GM18499 (cell line): ENCODE results near the gene ZNF862.
"Not testable (repeated sequence)": the region's sequence is repeated elsewhere in the genome, so short reads cannot be mapped to it uniquely, and the experiment has no call there.

Experiments used
- ATAC-seq: cut with Tn5 transposase; IDR thresholded peaks from one replicate; pipeline ENCODE4 v1.9.1; 2021; ENCODE audit warnings: moderate number of reproducible peaks; ENCODE audit not compliant: insufficient read depth, unreplicated experiment

ZNF862 gene

DNA sequence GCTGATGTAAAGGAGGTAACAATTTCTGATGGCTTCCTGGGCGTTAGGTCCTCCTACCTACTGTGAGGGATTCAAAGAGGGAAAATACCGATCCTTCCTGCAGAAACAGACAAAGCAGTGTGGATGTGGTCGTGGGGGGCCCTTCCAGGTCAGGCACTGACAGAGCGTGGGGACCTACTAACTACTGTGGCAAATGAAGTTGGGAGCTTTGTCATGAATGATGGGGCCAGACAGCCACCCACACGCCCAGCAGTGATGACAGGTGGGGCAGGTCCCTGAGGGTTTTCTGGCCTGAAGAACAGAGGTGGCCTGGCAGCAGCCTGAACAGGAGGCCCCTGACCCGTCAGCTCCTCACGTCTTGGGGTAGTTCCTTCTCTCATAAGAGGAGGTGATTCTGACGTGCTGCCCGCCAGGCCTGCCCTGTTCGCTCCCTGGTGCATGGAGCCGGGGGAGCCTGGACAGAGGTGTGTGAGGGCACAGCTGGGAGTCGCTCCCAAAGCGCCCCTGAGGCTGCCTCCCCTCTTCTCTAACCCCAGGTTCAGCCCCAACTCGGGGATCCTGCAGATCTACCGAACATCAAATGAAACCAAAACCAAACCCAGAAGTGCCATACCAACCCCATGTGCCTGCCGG, 39.8 kb downstream of the ZNF862 start:
- ATAC-seq = no peak

DNA sequence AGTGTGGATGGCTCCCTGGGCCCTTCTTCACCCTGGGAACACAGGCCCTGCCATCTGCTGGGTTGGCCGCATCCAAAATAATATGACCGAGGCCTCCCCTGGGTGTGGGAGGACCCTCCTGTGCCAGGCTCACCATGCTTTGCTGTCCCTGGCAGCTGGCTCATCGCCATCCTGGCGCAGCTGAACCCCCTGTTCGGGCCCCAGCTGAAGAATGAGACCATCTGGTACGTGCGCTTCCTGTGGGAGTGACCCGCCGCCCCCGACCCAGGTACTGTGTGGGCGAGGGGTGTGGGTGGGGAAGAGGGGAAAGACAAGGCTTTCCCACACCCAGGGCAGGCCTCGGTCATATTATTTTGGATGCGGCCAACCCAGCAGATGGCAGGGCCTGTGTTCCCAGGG, 40.3 kb downstream of the ZNF862 start:
- no peak for ATAC-seq

DNA sequence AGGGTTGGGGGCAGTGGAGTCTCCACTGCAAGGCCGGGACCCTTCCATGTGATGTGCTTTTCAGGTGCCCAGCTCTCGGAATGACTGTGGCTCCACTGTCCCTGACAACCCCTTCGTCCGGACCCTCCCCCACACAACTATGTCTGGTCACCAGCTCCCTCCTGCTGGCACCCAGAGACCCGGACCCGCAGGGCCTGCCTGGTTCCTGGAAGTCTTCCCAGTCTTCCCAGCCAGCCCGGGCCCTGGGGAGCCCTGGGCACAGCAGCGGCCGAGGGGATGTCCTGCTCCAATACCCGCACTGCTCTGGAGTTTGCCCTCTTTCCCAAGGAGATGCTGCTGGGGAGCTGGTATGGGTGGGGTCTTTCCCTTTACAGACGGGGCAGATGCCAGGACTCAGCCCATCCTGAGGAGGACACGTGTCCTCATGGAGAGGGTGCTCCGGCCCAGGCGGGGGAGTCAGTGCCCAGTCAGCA, 41.1 kb downstream of the ZNF862 start:
- ATAC-seq = no peak

DNA sequence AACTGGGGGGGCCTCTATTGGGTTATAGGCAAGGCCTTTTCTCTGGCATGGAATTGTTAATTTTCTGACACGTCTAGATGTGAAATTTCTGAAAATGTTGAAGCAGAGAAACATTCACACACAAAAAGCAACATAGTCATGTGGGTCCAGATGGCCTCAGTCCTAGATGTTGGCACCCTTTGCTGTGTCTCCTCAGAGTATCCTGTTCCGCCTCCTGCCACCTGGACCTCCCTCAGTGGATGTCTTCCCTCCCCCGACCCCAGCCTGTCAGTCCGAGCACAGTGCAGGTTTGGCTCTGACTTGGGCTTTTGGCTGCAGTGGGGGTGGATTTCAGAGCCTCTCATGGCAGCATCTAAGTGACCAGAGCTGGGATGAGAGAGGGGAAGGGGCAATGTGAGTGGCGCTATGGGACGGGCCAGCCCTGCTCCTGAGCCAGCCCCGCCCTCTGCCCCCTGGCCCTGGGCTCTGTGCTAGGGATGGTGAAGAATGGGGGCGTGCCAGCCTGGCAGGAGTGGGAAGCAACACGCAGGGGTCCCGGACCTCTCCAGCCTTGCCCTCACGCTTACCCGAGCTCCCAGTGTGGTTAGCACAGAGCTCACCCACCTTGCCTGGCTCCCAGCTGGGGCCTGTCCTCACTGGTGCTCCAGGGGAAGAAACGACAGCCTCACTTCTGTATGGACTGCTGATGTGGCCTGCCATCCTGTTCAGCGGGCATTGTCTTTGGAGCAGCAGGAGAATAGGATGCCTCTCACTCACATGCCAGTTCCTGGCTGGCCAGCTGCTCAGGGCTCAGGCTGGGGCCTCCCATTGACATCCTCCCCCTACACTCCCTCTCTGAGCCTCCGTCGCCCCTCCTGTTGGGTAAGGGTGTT, 41.8 kb downstream of the ZNF862 start:
- no peak for ATAC-seq

DNA sequence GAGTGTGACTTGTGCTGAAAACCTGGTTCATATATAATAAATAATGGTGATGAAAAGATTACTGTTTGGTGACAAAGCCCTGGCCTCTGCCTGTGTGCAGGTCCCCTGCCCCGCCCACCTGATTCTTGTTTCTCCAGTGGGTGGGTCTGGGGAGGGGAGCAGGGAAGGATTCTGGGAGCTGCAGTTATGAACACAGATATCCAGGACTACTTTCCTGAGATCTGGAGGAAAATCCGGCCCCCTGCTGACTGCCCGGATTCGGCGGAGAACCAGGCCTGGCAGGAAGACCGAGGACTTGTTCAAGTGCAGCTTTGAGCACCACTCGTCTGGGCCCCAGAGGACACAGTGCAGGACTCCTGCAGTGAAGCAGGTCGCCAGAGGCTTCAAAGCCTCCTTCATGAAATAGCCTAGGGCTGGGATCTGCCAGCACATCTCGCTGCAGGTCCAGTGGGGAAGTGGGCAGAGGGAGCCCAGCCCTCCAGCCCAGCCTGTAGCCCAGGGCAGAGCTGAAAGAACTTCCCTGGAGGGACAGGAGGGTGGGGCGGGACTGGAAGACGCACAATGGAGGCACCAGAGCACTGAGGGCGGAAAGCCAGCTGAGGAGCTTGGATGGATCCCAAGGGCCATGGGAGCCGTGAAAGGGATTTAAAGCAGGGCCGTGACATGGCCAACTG, 42.6 kb downstream of the ZNF862 start:
- ATAC-seq = no peak

DNA sequence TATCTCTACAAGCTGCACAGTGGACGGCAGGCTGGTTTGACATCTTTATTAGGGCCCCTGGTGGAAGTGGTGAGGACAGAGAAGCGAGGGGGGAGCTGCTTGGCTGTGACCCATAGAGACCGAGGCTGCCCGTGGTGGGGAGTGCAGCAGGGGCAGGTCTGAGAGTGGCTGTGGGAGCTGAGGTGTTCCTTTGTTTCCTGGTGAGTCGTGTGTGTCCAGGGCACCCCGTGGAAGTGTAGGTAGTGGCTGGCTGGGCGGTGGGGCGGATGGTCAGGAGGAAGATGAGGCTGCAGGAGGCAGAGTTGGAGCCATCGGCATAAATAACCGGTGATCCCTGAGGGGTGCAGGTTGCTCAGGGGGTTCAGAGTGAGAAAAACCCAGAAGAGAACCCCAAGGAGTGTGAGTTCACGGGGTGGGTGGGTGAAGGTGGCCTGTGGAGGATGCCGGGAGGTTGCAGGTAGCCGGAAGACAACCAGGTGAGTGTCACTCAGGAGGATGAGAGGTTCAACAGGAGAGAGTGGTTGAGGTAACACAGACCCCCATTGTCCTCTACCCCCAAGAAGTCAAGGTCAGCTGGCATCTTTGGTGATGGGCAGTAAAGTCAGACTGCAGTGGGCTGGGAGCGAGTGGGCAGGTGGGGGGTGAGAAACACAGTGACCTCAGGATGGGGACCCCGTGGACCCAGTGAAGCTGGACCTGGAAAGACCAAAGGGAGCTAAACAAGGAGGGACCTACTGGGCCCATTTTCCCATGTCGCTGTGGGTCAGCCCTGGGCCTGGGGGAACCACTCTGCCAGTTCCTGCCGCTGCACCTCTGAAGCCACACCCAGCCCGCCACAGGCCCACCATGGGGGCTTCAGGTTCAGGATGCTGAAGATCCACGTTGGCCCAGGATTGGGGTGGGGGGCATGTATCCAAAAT, 43.4 kb downstream of the ZNF862 start:
- ATAC-seq = no peak

DNA sequence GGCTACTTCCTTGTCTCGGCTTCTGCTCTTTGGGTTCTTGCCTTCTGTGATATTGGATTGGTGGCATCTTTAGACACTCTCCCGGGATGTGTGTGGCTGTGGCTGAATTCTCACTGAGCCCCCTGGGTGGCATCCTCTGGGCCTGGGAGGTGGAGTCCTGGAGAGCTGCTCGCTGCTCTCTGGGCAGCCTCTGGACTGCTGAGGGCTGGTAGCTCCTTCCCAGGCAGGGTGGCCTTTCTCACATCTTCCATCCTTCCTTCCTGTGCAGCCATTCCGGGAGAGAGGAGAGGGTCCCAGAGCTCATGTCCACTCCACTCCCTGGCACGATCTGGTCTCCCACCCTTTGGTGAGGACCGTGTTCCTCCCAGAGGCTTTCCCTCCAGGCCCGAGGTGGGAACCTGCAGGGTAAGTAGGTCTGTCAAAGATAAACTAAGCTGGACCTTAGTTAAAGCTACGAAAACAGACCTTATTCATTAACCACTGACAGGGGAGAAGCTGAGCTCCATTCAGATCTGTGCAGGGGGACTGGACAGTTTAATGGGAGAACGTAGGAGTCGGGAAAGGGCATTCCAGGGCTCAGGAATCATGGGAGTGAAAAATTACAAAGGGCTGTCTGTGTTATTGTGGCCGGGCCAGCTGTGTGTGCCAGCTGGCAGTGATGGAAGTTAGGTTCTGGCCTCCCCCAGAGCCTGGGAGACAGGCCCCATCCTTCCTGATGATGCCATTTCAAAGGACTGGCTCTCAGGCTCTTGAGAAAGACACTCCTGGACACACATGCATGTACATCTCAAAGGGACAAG, 44.3 kb downstream of the ZNF862 start:
- no peak for ATAC-seq

DNA sequence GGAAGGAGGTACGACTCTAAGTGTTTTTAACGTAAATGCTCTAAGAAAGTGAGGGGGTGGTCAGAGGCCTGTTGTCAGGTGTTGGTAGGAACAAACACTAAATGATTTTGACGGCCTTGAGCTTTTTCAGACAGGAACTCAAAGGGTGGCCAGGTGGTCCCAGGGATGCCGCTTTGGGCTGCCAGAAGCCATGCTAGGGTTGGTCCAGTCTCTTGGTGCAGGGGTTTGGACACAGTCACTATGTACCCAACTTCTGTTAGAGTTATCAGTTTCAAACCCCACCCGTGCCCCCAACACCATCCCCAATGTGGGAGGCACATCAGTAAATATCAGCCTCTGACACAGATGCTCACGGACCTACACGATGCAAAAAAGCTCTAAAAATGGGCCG, 44.9 kb downstream of the ZNF862 start:
- ATAC-seq = no peak

DNA sequence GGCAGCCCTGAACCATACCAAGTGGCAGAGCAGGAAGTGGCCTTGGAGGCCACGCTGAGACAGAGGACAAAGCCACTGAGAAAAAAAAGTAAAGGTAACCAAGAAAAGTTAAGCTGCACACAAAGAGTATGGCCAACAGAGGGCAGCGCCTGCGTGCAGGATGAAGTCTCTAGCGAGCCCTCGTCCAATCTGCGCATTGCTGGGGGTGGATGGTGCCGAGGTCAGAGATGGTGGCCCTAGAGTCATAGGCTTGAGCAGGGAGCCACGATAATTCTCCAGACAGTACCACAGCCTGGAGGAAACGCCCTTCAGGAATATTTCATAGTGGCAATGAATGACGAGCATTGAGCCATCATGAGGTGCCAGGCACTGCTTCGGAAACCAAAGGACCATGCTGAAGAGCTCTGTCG, 45.3 kb downstream of the ZNF862 start:
- ATAC-seq = no peak

DNA sequence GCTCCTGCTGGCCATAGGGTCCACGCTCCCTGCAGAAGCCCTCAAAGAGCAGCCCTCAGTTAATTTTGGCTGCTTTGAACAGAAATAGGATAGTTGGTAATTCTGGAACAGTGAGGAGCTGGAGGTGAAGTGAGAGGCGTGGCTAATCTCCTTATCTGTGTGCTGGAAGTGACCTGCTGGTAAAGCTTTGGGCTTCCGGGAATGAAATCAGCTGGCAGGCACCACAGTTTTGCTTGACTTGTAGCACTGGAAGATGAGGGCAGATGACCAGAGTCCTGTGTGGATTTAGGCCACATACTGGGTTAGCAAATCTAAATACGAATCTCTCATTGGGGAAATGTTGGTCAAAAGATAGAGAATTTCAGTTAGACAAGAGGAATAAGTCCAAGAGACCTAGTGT, 45.8 kb downstream of the ZNF862 start:
- ATAC-seq = no peak

DNA sequence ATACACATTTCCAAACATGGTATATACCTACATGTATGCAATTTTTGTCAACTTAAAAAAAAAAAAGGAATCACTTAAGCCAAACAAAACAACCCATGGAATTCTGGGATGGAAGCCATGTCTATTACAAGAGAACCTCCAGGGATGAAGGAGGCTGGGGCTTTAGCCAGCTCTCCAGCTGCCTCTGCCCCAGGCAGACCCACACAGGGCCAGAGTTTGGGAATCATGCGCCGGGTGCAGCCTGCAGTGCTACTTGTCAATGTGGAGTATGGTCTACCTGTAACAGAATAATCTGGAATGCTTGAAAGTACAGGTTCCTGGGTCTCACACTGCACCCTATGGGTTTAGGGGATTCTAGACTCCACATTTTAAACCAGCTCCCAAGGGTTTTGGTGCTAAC, 46.4 kb downstream of the ZNF862 start:
- no peak for ATAC-seq

DNA sequence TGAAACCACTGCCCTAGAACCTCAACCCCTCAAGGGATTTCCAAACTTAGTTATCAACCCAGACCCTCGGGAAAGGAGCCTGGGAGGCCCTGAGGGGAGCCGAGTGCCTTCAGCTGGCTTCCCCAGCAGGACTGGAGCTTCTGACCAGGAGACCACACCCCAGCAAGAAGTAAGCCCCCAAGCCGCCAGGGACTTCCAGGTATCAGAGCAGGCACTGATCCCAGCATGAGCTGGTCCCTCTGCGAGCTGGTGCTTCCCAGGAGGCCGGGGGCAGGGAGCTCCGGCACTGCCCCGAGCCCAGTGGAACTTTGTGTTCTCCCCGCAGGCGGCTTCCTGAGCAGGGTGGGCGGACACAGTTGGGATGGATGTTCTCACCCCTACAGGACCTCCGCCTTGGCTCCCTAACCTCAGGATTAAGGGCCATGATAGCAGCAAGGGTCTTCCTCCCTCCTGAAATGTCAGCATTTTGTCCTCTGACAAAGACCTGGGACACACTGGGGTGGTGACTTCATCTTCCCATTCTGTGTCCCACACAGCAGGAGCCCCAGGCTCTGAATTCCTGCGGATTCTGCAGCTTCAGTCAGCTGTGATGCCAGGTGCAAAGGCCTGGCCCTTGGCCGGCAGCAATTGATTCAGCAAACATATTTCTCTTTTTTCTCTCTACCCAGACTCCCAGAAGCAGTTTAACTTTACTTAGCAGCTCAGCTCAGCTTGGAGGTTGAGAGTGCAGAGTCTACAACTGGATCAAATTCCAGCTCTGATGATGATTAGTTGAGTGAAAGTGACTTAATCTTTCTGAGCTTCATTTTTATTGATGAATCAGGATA, 47.2 kb downstream of the ZNF862 start:
- no peak for ATAC-seq

DNA sequence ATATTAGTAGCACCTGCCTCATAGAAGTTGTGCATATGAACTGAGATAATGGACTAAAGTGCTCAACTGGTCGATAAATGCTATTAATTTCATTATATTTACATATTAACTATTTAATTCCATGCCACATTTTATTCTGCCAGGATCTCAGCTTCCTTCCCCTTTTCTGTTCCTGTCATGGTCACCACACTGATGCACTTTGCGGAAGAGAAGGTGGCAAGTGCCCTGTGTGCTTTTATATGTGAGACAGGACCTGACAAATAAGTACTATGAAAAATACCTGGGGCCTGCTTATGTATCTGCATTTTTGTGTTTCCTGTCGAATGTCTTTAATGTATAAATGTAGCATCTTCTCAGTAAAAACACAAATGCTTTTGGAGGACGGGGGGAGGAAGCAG, 47.8 kb downstream of the ZNF862 start:
- no peak for ATAC-seq

DNA sequence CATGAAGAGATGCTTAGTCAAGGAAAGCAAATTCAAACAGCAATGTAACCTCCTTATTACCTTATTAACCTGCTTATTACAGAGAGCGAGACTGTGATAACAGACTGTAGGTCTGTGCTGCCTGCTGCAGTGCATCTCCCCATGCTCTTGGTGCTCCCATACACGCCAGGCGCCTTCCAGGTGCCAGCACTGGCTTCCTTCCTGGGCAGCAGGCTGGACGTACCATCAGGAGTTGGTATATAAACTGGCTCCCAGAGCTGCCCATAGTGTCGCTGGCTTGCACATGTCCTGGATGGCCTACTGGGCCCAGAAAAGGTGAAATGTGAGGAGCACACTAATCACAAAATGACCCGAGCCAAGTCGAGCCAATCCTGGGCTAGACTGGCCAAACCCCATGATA, 49.1 kb downstream of the ZNF862 start:
- no peak for ATAC-seq

DNA sequence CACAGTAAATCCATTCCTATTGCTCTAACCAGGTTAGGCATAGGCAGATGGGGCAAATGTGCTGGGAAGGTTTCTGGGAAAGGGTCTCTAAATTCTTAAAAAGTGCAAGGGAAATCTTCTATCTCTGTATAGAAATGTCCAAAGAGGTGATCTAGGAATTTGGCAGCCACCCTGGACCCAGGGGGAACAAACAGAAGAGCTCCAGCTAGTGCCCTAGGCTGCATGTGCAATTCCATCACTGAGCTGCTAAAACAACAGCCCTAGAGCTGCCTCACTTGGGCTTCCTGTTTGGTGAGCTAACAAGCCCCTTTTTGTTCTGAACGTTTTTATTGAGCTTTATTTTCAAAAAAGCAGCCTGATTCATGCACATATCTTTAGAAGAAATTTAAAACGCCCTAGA, 52.5 kb downstream of the ZNF862 start:
- ATAC-seq = not testable (repeated sequence)

DNA sequence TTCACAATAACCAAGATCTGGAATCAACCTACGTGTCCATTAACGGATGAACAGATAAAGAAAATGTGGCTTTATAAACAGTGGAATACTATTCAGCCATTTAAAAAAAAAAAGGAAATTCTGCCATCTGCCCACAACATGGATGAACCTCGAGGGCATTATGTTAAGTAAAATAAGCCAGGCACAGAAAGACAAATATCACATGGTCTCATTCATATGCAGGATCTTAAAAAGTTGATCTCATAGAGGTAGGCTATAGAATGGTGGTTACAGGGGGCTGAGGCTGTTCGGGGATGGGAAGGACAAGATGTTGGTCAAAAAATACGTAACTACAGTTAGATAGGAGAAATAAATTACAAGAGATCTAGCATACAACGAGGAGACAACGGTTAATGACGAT, 56.8 kb downstream of the ZNF862 start:
- not testable (repeated sequence) for ATAC-seq

DNA sequence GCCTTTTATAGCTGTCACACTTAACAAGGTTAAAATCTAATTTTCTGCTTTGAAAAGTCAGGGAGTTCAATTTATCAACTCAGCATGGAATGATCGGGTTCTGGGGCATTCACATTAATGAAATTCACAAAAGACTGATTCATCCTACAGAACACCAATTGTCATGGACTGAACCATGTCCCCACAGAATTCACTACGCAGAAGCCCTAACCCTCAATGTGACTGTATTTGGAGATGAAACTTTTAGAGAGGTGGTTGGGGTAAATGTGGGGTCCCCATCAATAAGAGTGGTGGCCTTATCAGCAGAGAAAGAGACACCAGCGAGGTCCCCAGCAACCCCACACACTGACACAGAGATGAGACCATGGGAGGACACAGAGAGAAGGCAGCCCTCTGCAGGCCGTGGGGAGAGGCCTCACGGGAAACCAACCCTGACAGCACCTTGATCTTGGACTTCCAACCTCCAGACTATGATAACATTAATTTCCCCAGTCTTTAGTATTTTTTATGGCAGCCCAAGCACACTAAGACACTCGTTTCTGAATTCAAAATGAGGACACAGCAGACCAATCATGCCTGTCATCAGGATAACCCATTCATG, 69.7 kb downstream of the ZNF862 start:
- ATAC-seq = not testable (repeated sequence)

DNA sequence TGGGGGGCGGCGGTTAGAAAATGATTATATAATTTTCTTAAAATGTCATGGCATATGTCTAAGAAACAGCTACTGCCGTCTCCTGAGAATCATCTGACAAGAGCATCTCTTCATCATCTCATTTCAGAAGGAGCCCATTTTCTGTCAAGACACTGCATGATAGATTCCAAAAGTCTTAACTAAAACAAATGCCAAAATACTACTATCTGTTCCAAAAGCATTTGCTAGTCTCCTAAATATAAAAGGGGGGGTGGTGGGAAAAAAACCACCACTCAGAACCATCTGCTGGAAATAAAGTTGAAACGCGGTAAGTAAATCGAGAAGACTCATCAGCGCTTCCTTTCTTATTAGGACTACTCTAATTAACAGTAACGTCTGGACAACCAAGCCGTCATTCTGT, 72.0 kb downstream of the ZNF862 start:
- ATAC-seq = not testable (repeated sequence)
